NCI-H345 (cell line): ENCODE measurements around the gene IL33.

Experiments
- DNase-seq: peaks from one replicate; lab custom pipeline; 2025; lab: John Stamatoyannopoulos, UW

Gene IL33

GRCh38 chr9:6302417-6302816 is 86.8 kb downstream of the IL33 start:
- DNase-seq = no peak

- no peak for DNase-seq
These were observed 88.6 kb downstream of the IL33 start for GRCh38 chr9:6304232-6304631.

GRCh38 chr9:6305954-6306563 is 90.5 kb downstream of the IL33 start:
- peak; percentile 35 for DNase-seq
